GM12872 (cell line): ENCODE measurements around the gene OVOL1.

Source experiments
- CTCF ChIP-seq: IDR thresholded peaks from 3 replicates; pipeline ENCODE4 v1.5.1; 2011; ENCODE audit warnings: low read depth, mild to moderate bottlenecking, low read length, moderate library complexity; ENCODE audit not compliant: insufficient read depth

Gene OVOL1

DNA sequence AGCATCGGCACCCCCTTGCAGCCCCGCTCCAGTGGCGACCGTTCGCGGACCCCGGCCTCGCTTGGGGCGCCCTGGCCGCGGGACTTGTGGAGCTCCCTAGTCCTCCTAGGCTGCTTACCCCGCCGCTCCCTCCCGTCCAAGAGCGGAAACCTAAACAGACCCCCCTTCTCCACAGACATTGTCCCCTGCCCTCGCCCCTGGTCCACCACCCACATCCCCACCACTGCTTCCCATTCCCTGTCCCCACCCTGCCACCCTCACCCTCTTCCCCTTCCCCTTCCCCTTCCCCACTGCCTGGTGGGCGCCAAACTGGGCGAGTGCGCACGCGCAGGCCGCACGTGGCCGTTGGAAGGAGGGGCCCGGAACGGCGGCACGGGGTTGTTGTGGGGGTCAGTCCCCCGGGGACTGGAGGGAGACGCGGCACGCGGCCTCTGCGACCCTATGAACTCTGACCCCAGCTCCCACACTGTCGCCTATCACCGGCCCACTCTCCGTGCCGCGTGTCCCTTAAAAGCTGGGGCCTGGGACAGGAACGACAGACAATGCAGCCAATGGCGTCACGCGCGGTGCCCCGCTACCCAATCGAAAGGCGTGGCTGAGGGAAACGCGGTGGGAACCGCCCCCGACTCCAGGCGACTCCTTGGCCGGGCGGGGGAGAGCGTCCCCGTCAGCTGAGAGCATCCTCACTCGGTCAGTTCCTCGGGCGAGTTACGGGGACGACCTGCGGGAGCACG is 46.6 kb downstream of the OVOL1 start, which contains the start of gene SNX32:
Gene SNX32, plus strand, starts transcription at position 667 of the 734 bp plus-strand sequence. CDS start 103 bp downstream, outside the sequence.
- TF ChIP-seq CTCF, result no peak

DNA sequence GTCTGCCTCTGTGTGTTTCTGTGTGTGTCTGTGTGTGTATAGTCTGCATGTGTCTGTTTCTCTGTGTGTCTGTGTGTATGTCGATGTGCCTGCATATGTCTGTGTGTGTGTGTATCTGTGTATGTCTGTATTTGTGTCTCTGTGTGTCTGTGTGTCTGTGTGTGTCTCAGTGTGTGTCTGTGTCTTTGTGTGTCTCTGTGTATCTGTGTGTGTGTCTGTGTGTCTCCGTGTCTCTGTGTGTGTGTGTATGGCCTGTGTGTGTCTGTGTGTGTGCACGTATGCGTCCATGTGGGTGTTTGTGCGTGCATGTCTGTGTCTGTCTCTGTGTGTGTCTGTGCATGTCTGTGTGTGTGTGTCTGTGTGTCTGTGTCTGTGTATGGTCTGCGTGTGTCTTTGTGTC is 47.3 kb downstream of the OVOL1 start:
- TF ChIP-seq CTCF, result no peak

DNA sequence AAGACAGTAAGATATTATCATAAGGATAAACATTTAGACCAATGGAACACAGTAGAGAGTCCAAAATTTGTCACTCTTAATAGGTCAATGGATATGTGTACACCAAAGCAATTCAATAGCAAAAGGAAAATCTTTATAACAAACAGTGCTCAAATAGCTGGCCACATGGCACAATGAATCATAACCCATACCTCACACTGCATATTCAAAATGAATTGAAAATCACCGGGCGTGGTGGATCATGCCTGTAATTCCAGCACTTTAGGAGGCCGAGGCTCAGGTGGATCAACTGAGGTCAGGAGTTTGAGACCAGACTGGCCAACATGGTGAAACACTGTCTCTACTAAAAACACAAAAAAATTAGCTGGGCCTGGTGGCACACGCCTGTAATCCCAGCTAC is 55.3 kb downstream of the OVOL1 start:
- no peak for TF ChIP-seq CTCF

- no peak for TF ChIP-seq CTCF
Observed at GRCh38 chr11:65843811-65844210, 56.9 kb downstream of the OVOL1 start.

DNA sequence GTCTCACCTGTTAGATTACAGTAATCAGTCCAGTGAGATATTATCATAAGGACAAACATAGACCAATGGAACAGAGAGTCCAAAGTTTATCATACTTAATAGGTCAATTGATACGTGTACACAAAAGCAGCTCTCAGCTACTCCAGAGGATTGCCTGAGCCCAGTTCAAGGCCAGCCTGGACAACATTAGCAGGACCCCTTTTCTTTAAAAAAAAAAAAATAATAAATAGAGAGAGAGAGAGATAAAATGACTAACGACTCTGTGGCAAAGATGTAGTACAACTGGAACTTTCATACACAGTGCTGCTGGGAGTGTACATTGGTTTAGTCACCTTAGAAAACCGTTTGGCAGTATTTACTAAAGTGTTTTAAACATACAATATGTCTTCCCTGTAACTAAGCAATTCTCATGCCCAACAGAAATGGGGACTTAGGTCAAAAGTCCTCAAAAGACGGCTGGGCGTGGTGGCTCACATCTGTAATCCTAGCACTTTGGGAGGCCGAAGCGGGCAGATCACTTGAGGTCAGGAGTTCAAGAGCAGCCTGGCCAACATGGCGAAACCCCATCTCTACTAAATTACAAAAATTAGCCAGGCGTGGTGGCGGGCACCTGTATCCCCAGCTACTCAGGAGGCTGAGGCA is 57.5 kb downstream of the OVOL1 start:
- TF ChIP-seq CTCF, result no peak
